Articular chondrocyte of knee joint (primary cell): ENCODE measurements around the gene KRTAP19-7. TPM values are rescaled to one million over a fixed set of nuclear protein-coding genes. Genes with fewer than 3 reads are reported as not detected.

ENCODE experiments used
- small RNA-seq: library from RNA; depleted of rRNA; stranded (forward); fragments of <200 nt; gene quantifications from one replicate; pipeline ENCODE3, GENCODE V24; 2012
- total RNA-seq: library from RNA; depleted of rRNA; stranded (reverse); fragments of >200 nt; gene quantifications from 2 replicates; pipeline ENCODE4 v1.2.3, GENCODE V29; 2012

The KRTAP19-7 gene
- not detected in 2 replicates for total RNA-seq

GRCh38 chr21:30561264-30561895, at the start of gene KRTAP19-7:
KRTAP19-7 (minus strand) TSS chr21:30561314; CDS start chr21:30561289, 25 bp downstream.

GRCh38 chr21:30600787-30601186, 39.7 kb upstream of the KRTAP19-7 start, which contains the start of gene KRTAP22-1:
KRTAP22-1 (plus strand) TSS chr21:30601087.

DNA sequence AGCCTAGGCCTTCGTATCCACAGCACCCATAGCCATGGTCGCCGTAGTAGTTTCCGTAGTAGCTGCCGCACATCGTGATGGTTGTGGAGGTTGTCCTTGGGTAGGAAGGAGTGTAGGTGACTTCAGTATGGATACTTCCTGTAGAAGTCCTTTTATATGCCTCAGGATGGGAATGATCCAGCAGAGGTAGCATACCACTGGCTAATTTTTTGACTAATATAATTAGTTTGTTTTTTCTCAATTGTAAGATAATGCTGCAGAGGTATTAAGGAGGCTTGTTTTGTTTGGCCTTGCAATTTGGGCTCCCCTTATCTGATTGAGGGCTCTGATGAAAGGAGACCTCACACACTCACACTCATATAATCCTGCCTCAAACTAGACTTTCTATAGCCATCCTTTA, 37.7 kb upstream of the KRTAP19-7 start, which contains the start of gene KRTAP6-2:
TSS of gene KRTAP6-2 (minus strand) at position 101 of the 400 bp plus-strand sequence. CDS start at position 73, 28 bp downstream.

GRCh38 chr21:30592140-30592539, 31.0 kb upstream of the KRTAP19-7 start, which contains the start of gene KRTAP6-3:
KRTAP6-3 (plus strand) TSS chr21:30592440; CDS start chr21:30592446, 6 bp downstream.

GRCh38 chr21:30590297-30590696, 29.2 kb upstream of the KRTAP19-7 start, which contains the start of gene KRTAP22-2:
KRTAP22-2 (minus strand) TSS chr21:30590397.

GRCh38 chr21:30541764-30542163, 19.4 kb downstream of the KRTAP19-7 start, which contains the start of gene KRTAP19-6:
KRTAP19-6 (minus strand) TSS chr21:30541864; CDS start chr21:30541833, 31 bp downstream.

Small RNA genes lying within 50 kb of the gene (small RNA-seq; reads per million reads assigned to genes)
- not detected for gene AP000567.1
- not detected for gene KRTAP19-10P
- not detected for gene KRTAP19-11P
- gene KRTAP22-1: not detected
- not detected for gene KRTAP22-2

Other genes starting within 250 kb of the KRTAP19-7 start
- not detected in 2 replicates for gene KRTAP26-1, start 241.0 kb downstream of the KRTAP19-7 start, total RNA-seq
- not detected in 2 replicates for gene KRTAP27-1, start 223.6 kb downstream of the KRTAP19-7 start, total RNA-seq
- not detected in 2 replicates for gene KRTAP23-1, start 212.7 kb downstream of the KRTAP19-7 start, total RNA-seq
- gene KRTAP13-2, start 189.0 kb downstream of the KRTAP19-7 start, total RNA-seq: not detected in 2 replicates
- gene KRTAP13-1, start 165.3 kb downstream of the KRTAP19-7 start, total RNA-seq: not detected in 2 replicates
- gene KRTAP13-3, start 135.4 kb downstream of the KRTAP19-7 start, total RNA-seq: not detected in 2 replicates
- not detected in 2 replicates for gene KRTAP13-4, start 131.1 kb downstream of the KRTAP19-7 start, total RNA-seq
- gene KRTAP15-1, start 121.0 kb downstream of the KRTAP19-7 start, total RNA-seq: not detected in 2 replicates
- gene KRTAP19-1, start 80.9 kb downstream of the KRTAP19-7 start, total RNA-seq: not detected in 2 replicates
- gene KRTAP19-2, start 73.9 kb downstream of the KRTAP19-7 start, total RNA-seq: not detected in 2 replicates
- gene KRTAP19-3, start 69.3 kb downstream of the KRTAP19-7 start, total RNA-seq: not detected in 2 replicates
- gene KRTAP19-4, start 64.1 kb downstream of the KRTAP19-7 start, total RNA-seq: not detected in 2 replicates
- not detected in 2 replicates for gene KRTAP19-5, start 59.2 kb downstream of the KRTAP19-7 start, total RNA-seq
- not detected in 2 replicates for gene KRTAP19-6, start 19.4 kb downstream of the KRTAP19-7 start, total RNA-seq
- not detected in 2 replicates for gene KRTAP22-2, start 29.1 kb upstream of the KRTAP19-7 start, total RNA-seq
- not detected in 2 replicates for gene KRTAP6-3, start 31.1 kb upstream of the KRTAP19-7 start, total RNA-seq
- not detected in 2 replicates for gene KRTAP6-2, start 37.6 kb upstream of the KRTAP19-7 start, total RNA-seq
- not detected in 2 replicates for gene KRTAP22-1, start 39.8 kb upstream of the KRTAP19-7 start, total RNA-seq
- not detected in 2 replicates for gene KRTAP6-1, start 52.6 kb upstream of the KRTAP19-7 start, total RNA-seq
- gene KRTAP20-1, start 55.1 kb upstream of the KRTAP19-7 start, total RNA-seq: not detected in 2 replicates
- gene KRTAP20-4, start 59.3 kb upstream of the KRTAP19-7 start, total RNA-seq: not detected in 2 replicates
- not detected in 2 replicates for gene KRTAP20-2, start 73.9 kb upstream of the KRTAP19-7 start, total RNA-seq
- not detected in 2 replicates for gene KRTAP20-3, start 81.5 kb upstream of the KRTAP19-7 start, total RNA-seq
- not detected in 2 replicates for gene KRTAP21-3, start 157.5 kb upstream of the KRTAP19-7 start, total RNA-seq
- gene KRTAP21-2, start 185.9 kb upstream of the KRTAP19-7 start, total RNA-seq: 1.3 TPM in 1 of 2 replicates, not detected in the other
- gene KRTAP21-1, start 194.1 kb upstream of the KRTAP19-7 start, total RNA-seq: not detected in 2 replicates